Osteoblast (primary cell): Measurements from ENCODE around the gene TM9SF4. TPM values are rescaled to one million over a fixed set of nuclear protein-coding genes. Genes with fewer than 3 reads are reported as not detected.

ENCODE experiments used
- DNase-seq: peaks from one replicate; pipeline ENCODE4 v3.0.0; 2011; ENCODE audit warnings: low spot score, mixed read lengths; ENCODE audit not compliant: insufficient read length; ENCODE audit errors: missing footprints
- H2AFZ ChIP-seq: 2 replicates; pipeline ENCODE4 v1.6.0; 2011; ENCODE audit warnings: mild to moderate bottlenecking, low read length
- H3K27ac ChIP-seq: 2 replicates; pipeline ENCODE4 v1.5.1; 2011; ENCODE audit warnings: mild to moderate bottlenecking, low read depth, low read length, moderate library complexity
- H3K27me3 ChIP-seq: 2 replicates; pipeline ENCODE4 v1.6.0; 2012; ENCODE audit warnings: mild to moderate bottlenecking, control low read depth, inconsistent platforms, low read length, moderate library complexity; ENCODE audit not compliant: insufficient read depth
- H3K36me3 ChIP-seq: 2 replicates; pipeline ENCODE4 v1.5.1; 2011; ENCODE audit warnings: mild to moderate bottlenecking, low read length, control low read depth, moderate library complexity; ENCODE audit not compliant: insufficient read depth
- H3K4me1 ChIP-seq: 2 replicates; pipeline ENCODE4 v1.5.1; 2011; ENCODE audit warnings: mild to moderate bottlenecking, low read length, control low read depth, moderate library complexity; ENCODE audit not compliant: insufficient read depth
- H3K4me2 ChIP-seq: 2 replicates; pipeline ENCODE4 v1.6.0; 2011; ENCODE audit warnings: mild to moderate bottlenecking, low read length; ENCODE audit not compliant: insufficient read depth
- H3K4me3 ChIP-seq: fragments of 200-600 bp; sonication (generic); 3 replicates; pipeline ENCODE4 v1.5.1; 2012; ENCODE audit warnings: mild to moderate bottlenecking, low read length, inconsistent platforms; ENCODE audit not compliant: insufficient read depth
- H3K79me2 ChIP-seq: 2 replicates; pipeline ENCODE4 v1.6.0; 2012; ENCODE audit warnings: mild to moderate bottlenecking, low read length, control low read depth, inconsistent platforms; ENCODE audit not compliant: insufficient read depth
- H3K9me3 ChIP-seq: 2 replicates; pipeline ENCODE4 v1.5.1; 2011; ENCODE audit warnings: low read depth, low read length, control low read depth
- H4K20me1 ChIP-seq: 2 replicates; pipeline ENCODE4 v1.6.0; 2012; ENCODE audit warnings: mild to moderate bottlenecking, low read length, control low read depth; ENCODE audit not compliant: insufficient read depth
- total RNA-seq: library from RNA; depleted of rRNA; stranded (reverse); fragments of >200 nt; gene quantifications from 2 replicates; pipeline ENCODE4 v1.2.3, GENCODE V29; 2012
- TF ChIP-seq, protein P1 (sequence below): IDR thresholded peaks from 2 replicates; pipeline ENCODE4 v1.5.1; 2011; ENCODE audit warnings: mild to moderate bottlenecking, low read depth, low read length, moderate library complexity; ENCODE audit errors: extremely low read depth

TM9SF4 gene
- total RNA-seq, result 46.9 and 48.1 TPM in 2 replicates

- Histone ChIP-seq H3K27ac (peak within 1 kb of the TSS; percentile 98), H3K4me3 (peak within 1 kb of the TSS; percentile 75), H3K27me3 (no peaks in the 10 kb centered on the region), H4K20me1 (peaks cover 17% of the 10 kb centered on the region), H3K36me3 (no peaks in the 10 kb centered on the region), H3K4me1 (peaks cover 15% of the 10 kb centered on the region), H3K9me3 (no peaks in the 10 kb centered on the region), H3K4me2 (peak within 1 kb of the TSS; percentile 92), H3K79me2 (peaks cover 50% of the 10 kb centered on the region), H2AFZ (peak within 1 kb of the TSS; percentile 91)
- DNase-seq, result peak; percentile 95
- TF ChIP-seq, protein P1, sequence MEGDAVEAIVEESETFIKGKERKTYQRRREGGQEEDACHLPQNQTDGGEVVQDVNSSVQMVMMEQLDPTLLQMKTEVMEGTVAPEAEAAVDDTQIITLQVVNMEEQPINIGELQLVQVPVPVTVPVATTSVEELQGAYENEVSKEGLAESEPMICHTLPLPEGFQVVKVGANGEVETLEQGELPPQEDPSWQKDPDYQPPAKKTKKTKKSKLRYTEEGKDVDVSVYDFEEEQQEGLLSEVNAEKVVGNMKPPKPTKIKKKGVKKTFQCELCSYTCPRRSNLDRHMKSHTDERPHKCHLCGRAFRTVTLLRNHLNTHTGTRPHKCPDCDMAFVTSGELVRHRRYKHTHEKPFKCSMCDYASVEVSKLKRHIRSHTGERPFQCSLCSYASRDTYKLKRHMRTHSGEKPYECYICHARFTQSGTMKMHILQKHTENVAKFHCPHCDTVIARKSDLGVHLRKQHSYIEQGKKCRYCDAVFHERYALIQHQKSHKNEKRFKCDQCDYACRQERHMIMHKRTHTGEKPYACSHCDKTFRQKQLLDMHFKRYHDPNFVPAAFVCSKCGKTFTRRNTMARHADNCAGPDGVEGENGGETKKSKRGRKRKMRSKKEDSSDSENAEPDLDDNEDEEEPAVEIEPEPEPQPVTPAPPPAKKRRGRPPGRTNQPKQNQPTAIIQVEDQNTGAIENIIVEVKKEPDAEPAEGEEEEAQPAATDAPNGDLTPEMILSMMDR, result no peak
These were observed at the start of gene TM9SF4 for GRCh38 chr20:32109392-32110172. Gene TM9SF4 (plus strand): TSS chr20:32109714. CDS start chr20:32109741, 27 bp downstream.

- no peak overlapping the region for H2AFZ ChIP-seq
- H3K36me3 ChIP-seq, result no peaks in the 10 kb centered on the region
- TF ChIP-seq, protein P1, result no peak
- no peaks in the 10 kb centered on the region for H3K9me3 ChIP-seq
- no peak overlapping the region for H3K4me2 ChIP-seq
- H3K4me3 ChIP-seq, result no peak overlapping the region
- H4K20me1 ChIP-seq, result no peaks in the 10 kb centered on the region
- DNase-seq, result no peak
- H3K27me3 ChIP-seq, result peaks cover 22% of the 10 kb centered on the region
- H3K4me1 ChIP-seq, result peaks cover 17% of the 10 kb centered on the region
- no peak overlapping the region for H3K27ac ChIP-seq
- no peaks in the 10 kb centered on the region for H3K79me2 ChIP-seq
These were observed 46.7 kb upstream of the TM9SF4 start for GRCh38 chr20:32062776-32063170.

DNA sequence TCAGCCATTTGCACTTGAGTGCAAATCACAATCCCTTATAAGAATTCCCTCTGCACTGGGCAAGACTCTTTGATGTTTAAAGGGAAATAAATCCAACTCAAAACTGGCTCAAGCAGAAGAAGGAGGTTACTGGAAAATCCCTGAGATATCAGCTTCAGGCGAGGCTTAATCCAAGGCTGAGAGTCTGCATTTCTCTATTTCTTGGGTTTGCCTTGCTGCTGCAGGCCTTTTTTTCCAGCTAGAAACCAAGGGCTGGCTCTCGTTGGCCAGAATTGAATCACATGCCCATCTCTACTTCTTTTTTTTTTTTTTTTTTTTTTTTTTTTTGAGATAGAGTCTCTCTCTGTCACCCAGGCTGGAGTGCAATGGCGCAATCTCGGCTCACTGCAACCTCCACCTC lies 45.8 kb upstream of the TM9SF4 start:
- no peak overlapping the region for H2AFZ ChIP-seq
- DNase-seq, result no peak
- no peaks in the 10 kb centered on the region for H4K20me1 ChIP-seq
- no peaks in the 10 kb centered on the region for H3K9me3 ChIP-seq
- no peak overlapping the region for H3K4me2 ChIP-seq
- H3K79me2 ChIP-seq, result no peaks in the 10 kb centered on the region
- peaks cover 19% of the 10 kb centered on the region for H3K27me3 ChIP-seq
- H3K4me1 ChIP-seq, result peaks cover 24% of the 10 kb centered on the region
- no peaks in the 10 kb centered on the region for H3K36me3 ChIP-seq
- TF ChIP-seq, protein P1, result no peak
- H3K4me3 ChIP-seq, result no peak overlapping the region
- H3K27ac ChIP-seq, result no peak overlapping the region

DNA sequence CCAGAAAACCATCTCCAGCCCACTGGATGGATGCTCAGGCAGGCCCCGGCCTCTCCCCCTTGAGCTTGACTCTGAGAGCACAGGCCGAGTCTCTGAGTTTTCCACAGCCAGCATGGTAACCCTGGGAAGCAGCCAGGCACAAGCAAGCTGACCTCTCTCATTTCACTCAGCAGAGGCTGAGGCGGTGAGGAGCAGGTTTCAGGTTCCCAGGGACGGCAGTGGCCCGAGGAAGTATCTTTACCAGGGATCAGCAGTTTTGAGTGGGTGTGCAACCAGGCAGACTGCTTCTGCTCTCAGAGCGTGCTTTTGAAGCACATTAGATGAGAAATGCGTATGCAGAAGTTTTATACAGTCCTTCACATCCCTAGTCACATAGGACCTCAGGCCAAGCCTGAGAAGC lies 44.8 kb upstream of the TM9SF4 start:
- TF ChIP-seq, protein P1, result no peak
- Histone ChIP-seq H4K20me1 (no peaks in the 10 kb centered on the region), H3K27ac (no peak overlapping the region), H3K4me1 (peaks cover 31% of the 10 kb centered on the region), H3K79me2 (no peaks in the 10 kb centered on the region), H2AFZ (no peak overlapping the region), H3K4me2 (no peak overlapping the region), H3K4me3 (no peak overlapping the region), H3K9me3 (no peaks in the 10 kb centered on the region), H3K27me3 (peaks cover 11% of the 10 kb centered on the region), H3K36me3 (no peaks in the 10 kb centered on the region)
- DNase-seq, result no peak
